H1 (cell line): ENCODE data around the gene SLC6A6. TPM values are rescaled to one million over a fixed set of nuclear protein-coding genes. Genes with fewer than 3 reads are reported as not detected.

Source experiments
- CTCF ChIA-PET: fragments of 300-600 bp; sonication (Branson Sonifier 250); formaldehyde crosslinking; loops from one replicate; lab custom pipeline; 2021; ENCODE audit not compliant: partially characterized antibody; lab: Charles Lee
- POLR2A ChIA-PET: fragments of 300-600 bp; sonication (Branson Sonifier 250); formaldehyde crosslinking; loops from one replicate; lab custom pipeline; 2021; ENCODE audit warnings: inconsistent platforms; ENCODE audit not compliant: partially characterized antibody; lab: Charles Lee
- DNase-seq, 2 experiments: peaks; one replicate each; pipeline versions ENCODE4 v3.0.0 to v3.0.0-alpha.2; 2010 to 2022; ENCODE audit warnings: low spot score in 2 of 2, low read depth in 1 of 2, mixed read lengths in 1 of 2
- FAIRE-seq: peaks from 2 replicates; lab custom pipeline; 2011; peaks lifted over from hg19 to GRCh38; lab: Jason Lieb, UNC
- H2AFZ ChIP-seq: 2 replicates; pipeline ENCODE4 v1.8.1; 2012; ENCODE audit warnings: low read length, inconsistent platforms
- H2AK5ac ChIP-seq: 2 replicates; pipeline ENCODE4 v1.6.1; 2013; ENCODE audit warnings: low read depth, low read length
- H2BK120ac ChIP-seq: replicated peaks from 2 replicates; pipeline ENCODE3; 2013; ENCODE audit warnings: low read depth, low read length, inconsistent platforms
- H2BK12ac ChIP-seq: 2 replicates; pipeline ENCODE4 v1.6.1; 2013; ENCODE audit warnings: low read depth, low read length
- H2BK15ac ChIP-seq: 2 replicates; pipeline ENCODE4 v1.6.1; 2013; ENCODE audit warnings: low read length
- H2BK20ac ChIP-seq: 2 replicates; pipeline ENCODE4 v1.6.1; 2013; ENCODE audit warnings: low read length
- H2BK5ac ChIP-seq: 2 replicates; pipeline ENCODE4 v1.6.1; 2013; ENCODE audit warnings: low read depth, low read length
- H3K14ac ChIP-seq: 2 replicates; pipeline ENCODE4 v1.6.1; 2013; ENCODE audit warnings: inconsistent platforms; ENCODE audit not compliant: insufficient read length
- H3K18ac ChIP-seq: 2 replicates; pipeline ENCODE4 v1.6.1; 2013; ENCODE audit warnings: low read length; ENCODE audit errors: extremely low read depth
- H3K23ac ChIP-seq: 2 replicates; pipeline ENCODE4 v1.6.1; 2013; ENCODE audit warnings: inconsistent platforms; ENCODE audit not compliant: insufficient read length
- H3K23me2 ChIP-seq: 2 replicates; pipeline ENCODE4 v1.6.1; 2013; ENCODE audit warnings: low read depth, low read length
- H3K27ac ChIP-seq: 2 replicates; pipeline ENCODE4 v1.6.1; 2011; ENCODE audit warnings: low read depth, low read length, inconsistent platforms
- H3K27me3 ChIP-seq, 4 experiments: replicated peaks in 1 of 4; 1 replicate in 1 of 4; 2 replicates in 3 of 4; pipeline versions ENCODE4 v1.6.1 to v1.8.1; 2011 to 2013; ENCODE audit warnings: low read length in 3 of 4, mild to moderate bottlenecking in 3 of 4, inconsistent platforms in 2 of 4, mixed read lengths in 2 of 4, moderate library complexity in 1 of 4; ENCODE audit not compliant: control insufficient read depth in 3 of 4, insufficient read depth in 3 of 4; ENCODE audit errors: extremely low read depth in 1 of 4
- H3K36me3 ChIP-seq, 4 experiments: 2 replicates each; pipeline versions ENCODE4 v1.6.1 to v1.8.1; 2011 to 2013; ENCODE audit warnings: mild to moderate bottlenecking in 4 of 4, low read length in 3 of 4, moderate library complexity in 2 of 4, control low read depth in 1 of 4, inconsistent platforms in 1 of 4; ENCODE audit not compliant: insufficient read depth in 4 of 4, control insufficient read depth in 2 of 4
- H3K4ac ChIP-seq: replicated peaks from 2 replicates; pipeline ENCODE3; 2013; ENCODE audit warnings: low read length, low read depth, mixed read lengths, inconsistent platforms; ENCODE audit not compliant: insufficient read length
- H3K4me1 ChIP-seq, 4 experiments: replicated peaks in 1 of 4; 1 replicate in 1 of 4; 2 replicates in 3 of 4; pipeline versions ENCODE4 v1.6.1 to v1.8.1; 2011 to 2013; ENCODE audit warnings: low read length in 3 of 4, inconsistent platforms in 2 of 4, mixed read lengths in 1 of 4; ENCODE audit not compliant: insufficient read depth in 4 of 4, control insufficient read depth in 3 of 4
- H3K4me2 ChIP-seq, 2 experiments: 2 replicates each; pipeline versions ENCODE4 v1.6.1 to v1.8.1; 2011 to 2013; ENCODE audit warnings: low read depth in 2 of 2, low read length in 2 of 2, control low read depth in 1 of 2, inconsistent platforms in 1 of 2, mild to moderate bottlenecking in 1 of 2; ENCODE audit not compliant: insufficient read depth in 1 of 2
- H3K4me3 ChIP-seq, 4 experiments: fragments of 200-600, 300-600 bp in 1 of 4; sonication (generic), shearing (Covaris generic), sonication (Bioruptor Twin) in 1 of 4; 2 replicates each; pipeline versions ENCODE4 v1.5.1 to v1.8.1; 2011 to 2016; ENCODE audit warnings: low read length in 4 of 4, low read depth in 3 of 4, control low read depth in 2 of 4, inconsistent platforms in 2 of 4, mild to moderate bottlenecking in 2 of 4, mixed read lengths in 1 of 4, moderate library complexity in 1 of 4; ENCODE audit not compliant: insufficient read depth in 2 of 4; ENCODE audit errors: extremely low read depth in 1 of 4
- H3K56ac ChIP-seq: replicated peaks from 2 replicates; pipeline ENCODE3; 2013; ENCODE audit warnings: low read depth, mild to moderate bottlenecking, mixed read lengths, low read length, inconsistent platforms; ENCODE audit not compliant: insufficient read length
- H3K79me1 ChIP-seq: 2 replicates; pipeline ENCODE4 v1.6.1; 2013; ENCODE audit warnings: low read depth, low read length, control low read depth
- H3K79me2 ChIP-seq, 2 experiments: 2 replicates each; pipeline versions ENCODE4 v1.6.1 to v1.8.1; 2012 to 2013; ENCODE audit warnings: low read length in 2 of 2, mild to moderate bottlenecking in 2 of 2, inconsistent platforms in 1 of 2; ENCODE audit not compliant: insufficient read depth in 2 of 2, control insufficient read depth in 1 of 2
- H3K9ac ChIP-seq, 4 experiments: replicated peaks in 1 of 4; 1 replicate in 1 of 4; 2 replicates in 3 of 4; pipeline versions ENCODE4 v1.6.1 to v1.8.1; 2011 to 2013; ENCODE audit warnings: low read depth in 3 of 4, low read length in 3 of 4, control low read depth in 2 of 4, mild to moderate bottlenecking in 2 of 4, moderate library complexity in 2 of 4, inconsistent platforms in 1 of 4; ENCODE audit errors: extremely low read depth in 1 of 4
- H3K9me3 ChIP-seq, 2 experiments: 2 replicates each; pipeline versions ENCODE4 v1.6.1 to v1.8.1; 2012 to 2013; ENCODE audit warnings: mild to moderate bottlenecking in 2 of 2, moderate library complexity in 2 of 2, control low read depth in 1 of 2, inconsistent platforms in 1 of 2, low read depth in 1 of 2, low read length in 1 of 2, mixed read lengths in 1 of 2; ENCODE audit not compliant: insufficient read depth in 2 of 2
- H4K20me1 ChIP-seq, 2 experiments: replicated peaks in 1 of 2; 2 replicates each; pipeline versions ENCODE3 to v1.8.1; 2011 to 2013; ENCODE audit warnings: inconsistent platforms in 2 of 2, low read length in 2 of 2, mild to moderate bottlenecking in 1 of 2; ENCODE audit not compliant: insufficient read depth in 2 of 2, control insufficient read depth in 1 of 2
- H4K5ac ChIP-seq: 2 replicates; pipeline ENCODE4 v1.6.1; 2013; ENCODE audit warnings: low read length, low read depth, mixed read lengths, inconsistent platforms; ENCODE audit not compliant: insufficient read length
- H4K8ac ChIP-seq: 2 replicates; pipeline ENCODE4 v1.8.0; 2013; ENCODE audit warnings: mild to moderate bottlenecking, moderate library complexity, low read length, inconsistent platforms; ENCODE audit not compliant: insufficient read depth; ENCODE audit errors: extremely low read depth
- H4K91ac ChIP-seq: replicated peaks from 2 replicates; pipeline ENCODE3; 2013; ENCODE audit warnings: low read length, mixed read lengths, inconsistent platforms; ENCODE audit not compliant: insufficient read length
- CTCF ChIP-seq, 3 experiments: IDR thresholded peaks; 1 replicate in 2 of 3; 2 replicates in 1 of 3; pipeline versions ENCODE4 v1.5.1 to v1.6.1; 2011; ENCODE audit warnings: low read length in 3 of 3, mild to moderate bottlenecking in 3 of 3, inconsistent platforms in 2 of 3, low read depth in 1 of 3, moderate library complexity in 1 of 3; ENCODE audit not compliant: insufficient read depth in 1 of 3; ENCODE audit errors: control extremely low read depth in 1 of 3
- EGR1 ChIP-seq: IDR thresholded peaks from 2 replicates; pipeline ENCODE4 v1.6.1; 2011; ENCODE audit warnings: low read depth, low read length, borderline replicate concordance
- EP300 ChIP-seq, 2 experiments: IDR thresholded peaks; 1 replicate in 1 of 2; 2 replicates in 1 of 2; pipeline ENCODE4 v1.6.1; 2011 to 2012; ENCODE audit warnings: low read depth in 2 of 2, low read length in 2 of 2, mild to moderate bottlenecking in 2 of 2, borderline replicate concordance in 1 of 2, inconsistent platforms in 1 of 2, moderate library complexity in 1 of 2
- GTF2F1 ChIP-seq: IDR thresholded peaks from 2 replicates; pipeline ENCODE4 v1.6.1; 2012; ENCODE audit warnings: low read depth, low read length, improper control_type of control experiment, borderline replicate concordance
- HDAC2 ChIP-seq, 2 experiments: fragments of 300-600 bp in 1 of 2; sonication (generic) in 1 of 2; IDR thresholded peaks; 2 replicates each; pipeline ENCODE4 v1.6.1; 2011 to 2012; ENCODE audit warnings: low read depth in 2 of 2, low read length in 2 of 2, mild to moderate bottlenecking in 2 of 2, moderate library complexity in 2 of 2, borderline replicate concordance in 1 of 2, inconsistent platforms in 1 of 2
- KDM5A ChIP-seq: fragments of 200-600 bp; IDR thresholded peaks from 2 replicates; pipeline ENCODE4 v1.7.1; 2012; ENCODE audit warnings: mild to moderate bottlenecking, low read length, inconsistent platforms, mixed read lengths
- NANOG ChIP-seq: IDR thresholded peaks from 2 replicates; pipeline ENCODE4 v1.6.1; 2011; ENCODE audit warnings: low read length, low read depth, mild to moderate bottlenecking, inconsistent platforms; ENCODE audit not compliant: insufficient read depth, poor library complexity, severe bottlenecking
- RAD21 ChIP-seq, 2 experiments: IDR thresholded peaks in 1 of 2; conservative IDR thresholded peaks in 1 of 2; 2 replicates each; pipeline ENCODE4 v1.6.1; 2011; ENCODE audit warnings: low read depth in 2 of 2, low read length in 2 of 2, improper control_type of control experiment in 1 of 2, inconsistent platforms in 1 of 2, mild to moderate bottlenecking in 1 of 2, moderate library complexity in 1 of 2
- SIN3A ChIP-seq, 2 experiments: IDR thresholded peaks in 1 of 2; conservative IDR thresholded peaks in 1 of 2; 2 replicates each; pipeline ENCODE4 v1.6.1; 2011 to 2012; ENCODE audit warnings: low read length in 2 of 2, improper control_type of control experiment in 1 of 2, low read depth in 1 of 2, mild to moderate bottlenecking in 1 of 2
- TEAD4 ChIP-seq: IDR thresholded peaks from 2 replicates; pipeline ENCODE4 v1.6.1; 2012; ENCODE audit warnings: low read depth, low read length, inconsistent platforms, mixed read lengths
- WGBS, 2 experiments: shearing (Covaris generic) in 1 of 2; methylation state at CpG; one replicate each; pipeline versions ENCODE4 v1.1.6 to v1.1.7; 2013 to 2015; ENCODE audit warnings: low lambda C conversion rate in 2 of 2, mixed read lengths in 2 of 2, inconsistent platforms in 1 of 2, low coverage in 1 of 2, missing lambda C conversion rate in 1 of 2; ENCODE audit not compliant: insufficient replicate concordance in 2 of 2, insufficient coverage in 1 of 2, insufficient read length in 1 of 2; ENCODE audit errors: extremely low coverage in 1 of 2, missing lambda C conversion rate in 1 of 2; 5-methylcytosine and 5-hydroxymethylcytosine counted together
- polyA plus RNA-seq, 7 experiments: library from polyadenylated mRNA; depleted of rRNA in 3 of 7; stranded (reverse) in 5 of 7; unstranded in 2 of 7; fragments of >200 nt in 5 of 7; fragments of 200-250 nt in 2 of 7; gene quantifications; 1 replicate in 5 of 7; 2 replicates in 1 of 7; 4 replicates in 1 of 7; pipeline versions ENCODE4 v1.2.1 to v1.2.3, GENCODE V29; 2011 to 2013; ENCODE audit warnings: missing spikeins in 2 of 7, mixed read lengths in 2 of 7
- total RNA-seq: library from RNA; stranded (reverse); fragmentation: NEBNext Ultra II Directional; extraction: Animal tissue kit (Norgen Biotek cat#: 25700); gene quantifications from 2 replicates; pipeline ENCODE4 v1.2.1, GENCODE V29; 2021

Gene SLC6A6
- total and polyA plus RNA-seq, 2 of the 8 experiments (the other 6 are each of a cell fraction or from before 2014, with no cell fraction given): 66.2 to 144 TPM

- Histone ChIP-seq H4K20me1 (peaks cover 0 to 5% of the 10 kb centered on the region in 2 experiments), H2BK20ac (no peak overlapping the region), H3K56ac (no peak overlapping the region), H4K8ac (no peak overlapping the region), H3K4me1 (peaks cover 0 to 2% (median 0%) of the 10 kb centered on the region in 4 experiments; a peak in 2 of 7 replicates), H3K4ac (no peak overlapping the region), H3K9me3 (no peaks in the 10 kb centered on the region), H3K18ac (no peak overlapping the region), H4K91ac (no peak overlapping the region), H4K5ac (no peak overlapping the region), H3K79me2 (no peaks in the 10 kb centered on the region), H3K4me3 (no peak overlapping the region), H2AK5ac (no peak overlapping the region), H3K4me2 (no peak overlapping the region), H3K27me3 (no peaks in the 10 kb centered on the region), H3K23ac (no peak overlapping the region), H2BK15ac (no peak overlapping the region), H3K36me3 (peaks cover 14 to 52% (median 45%) of the 10 kb centered on the region in 4 experiments), H3K14ac (no peak overlapping the region), H3K23me2 (no peaks in the 10 kb centered on the region), H2BK5ac (no peak overlapping the region), H2BK120ac (no peak overlapping the region), H2BK12ac (no peak overlapping the region), H3K79me1 (peaks cover 3% of the 10 kb centered on the region; the same call in 1 of the 2 replicates), H3K9ac (no peak overlapping the region), H2AFZ (no peak overlapping the region), H3K27ac (no peak overlapping the region)
- FAIRE-seq (no peak), DNase-seq (no peak)
- 85% methylated on average over 12 of the region's 12 CpGs; no CpG with 5 or more reads in 1 of the 2 experiments for WGBS, 2 experiments
- ChIA-PET POLR2A (no interaction called here), CTCF (interaction anchor here (0.6 kb wide), 1 partner anchor 253 kb away, joined by 4 read pairs; no protein-coding TSS in a partner anchor)
- TF ChIP-seq EGR1 (no peak), NANOG (no peak), GTF2F1 (no peak), EP300 (IDR thresholded peaks at IDR 0.05; ENCODE audit: borderline replicate concordance in 1 of 2, low read depth in 2 of 2, low read length in 2 of 2) (no peak), TEAD4 (no peak), RAD21 (IDR thresholded peaks at IDR 0.05 in 1 of 2, conservative IDR thresholded peaks at IDR 0.05 in 1 of 2; ENCODE audit: low read depth in 2 of 2, low read length in 2 of 2) (no peak), SIN3A (conservative IDR thresholded peaks at IDR 0.05 in 1 of 2, IDR thresholded peaks at IDR 0.05 in 1 of 2; ENCODE audit: low read depth in 1 of 2, low read length in 2 of 2) (no peak), KDM5A (no peak), CTCF (IDR thresholded peaks at IDR 0.05; ENCODE audit: control extremely low read depth in 1 of 3, insufficient read depth in 1 of 3, low read depth in 1 of 3, low read length in 3 of 3) (no peak), HDAC2 (IDR thresholded peaks at IDR 0.05; ENCODE audit: borderline replicate concordance in 1 of 2, low read depth in 2 of 2, low read length in 2 of 2) (no peak)
These were observed 68.1 kb downstream of the SLC6A6 start for GRCh38 chr3:14470461-14470860.
